ENCODE data around the gene STAG1.

- no peak for TF ChIP-seq EZH2 (IDR thresholded peaks at IDR 0.05; ENCODE audit: insufficient read depth, low read length)
- TF ChIP-seq CTCF (IDR thresholded peaks at IDR 0.05; ENCODE audit: insufficient read depth, low read depth, low read length), result no peak
Observed at GRCh38 chr3:136720091-136720490, 32.1 kb downstream of the STAG1 start.

Measured in astrocyte (in vitro differentiated cells and primary cell).